Body of pancreas (tissue), 4 donors: ENCODE measurements around the gene LRFN2.

Experiments
- POLR2A ChIP-seq, 3 donors: fragments of 450-650 bp; IDR thresholded peaks; one replicate each; pipeline ENCODE4 v1.6.1; 2016; ENCODE audit warnings: antibody characterized with exemption in 3 of 3, mild to moderate bottlenecking in 2 of 3
- TF ChIP-seq, protein P1 (sequence below), 7 experiments: fragments of 450-650 bp in 4 of 7; fragments of 200-600 bp in 3 of 7; sonication (generic) in 3 of 7; IDR thresholded peaks; one replicate each; pipeline ENCODE4 v1.5.1; 2016 to 2019; ENCODE audit warnings: antibody characterized with exemption in 7 of 7

DNA sequence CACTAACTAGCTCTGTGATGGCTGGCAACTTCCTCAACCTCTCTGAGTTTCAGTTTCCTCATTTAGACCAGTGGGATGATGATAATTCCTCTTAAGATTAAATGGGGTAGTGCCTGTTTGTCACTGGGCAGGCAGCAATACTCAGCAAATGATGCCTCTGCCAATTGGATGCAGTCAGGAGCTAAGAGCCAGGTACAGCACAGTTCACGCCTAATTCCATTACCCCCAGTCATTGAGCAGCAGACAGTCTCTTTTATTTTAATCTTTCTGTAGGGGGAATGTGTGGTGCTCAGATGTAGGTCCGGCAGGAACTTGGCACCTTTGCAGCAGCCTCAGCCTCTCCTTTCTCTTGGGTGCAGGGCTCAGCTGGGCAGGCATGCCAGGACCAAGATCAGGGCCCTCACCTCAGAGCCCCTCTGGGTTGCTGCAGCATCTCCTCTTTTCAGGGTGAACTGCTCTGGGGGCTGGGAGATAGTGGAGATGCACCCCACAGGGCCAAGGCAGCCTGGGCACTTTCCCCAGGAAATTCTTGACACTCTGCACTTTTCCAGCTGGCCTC is 243.8 kb downstream of the LRFN2 start:
- TF ChIP-seq, protein P1, sequence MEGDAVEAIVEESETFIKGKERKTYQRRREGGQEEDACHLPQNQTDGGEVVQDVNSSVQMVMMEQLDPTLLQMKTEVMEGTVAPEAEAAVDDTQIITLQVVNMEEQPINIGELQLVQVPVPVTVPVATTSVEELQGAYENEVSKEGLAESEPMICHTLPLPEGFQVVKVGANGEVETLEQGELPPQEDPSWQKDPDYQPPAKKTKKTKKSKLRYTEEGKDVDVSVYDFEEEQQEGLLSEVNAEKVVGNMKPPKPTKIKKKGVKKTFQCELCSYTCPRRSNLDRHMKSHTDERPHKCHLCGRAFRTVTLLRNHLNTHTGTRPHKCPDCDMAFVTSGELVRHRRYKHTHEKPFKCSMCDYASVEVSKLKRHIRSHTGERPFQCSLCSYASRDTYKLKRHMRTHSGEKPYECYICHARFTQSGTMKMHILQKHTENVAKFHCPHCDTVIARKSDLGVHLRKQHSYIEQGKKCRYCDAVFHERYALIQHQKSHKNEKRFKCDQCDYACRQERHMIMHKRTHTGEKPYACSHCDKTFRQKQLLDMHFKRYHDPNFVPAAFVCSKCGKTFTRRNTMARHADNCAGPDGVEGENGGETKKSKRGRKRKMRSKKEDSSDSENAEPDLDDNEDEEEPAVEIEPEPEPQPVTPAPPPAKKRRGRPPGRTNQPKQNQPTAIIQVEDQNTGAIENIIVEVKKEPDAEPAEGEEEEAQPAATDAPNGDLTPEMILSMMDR (IDR thresholded peaks at IDR 0.05) = no peak
- TF ChIP-seq POLR2A (IDR thresholded peaks at IDR 0.05) = no peak
